K562 (cell line): ENCODE measurements around the gene NECTIN2. TPM values are rescaled to one million over a fixed set of nuclear protein-coding genes. Genes with fewer than 3 reads are reported as not detected.

Experiments
- ATAC-seq: fragments of 200-7000 bp; cut with Tn5 transposase; 3 replicates; pipeline ENCODE4 v1.9.1; 2020; ENCODE audit warnings: moderate library complexity
- BruUV-seq: library from RNA; stranded (reverse); fragments of 400-500 nt; replicated peaks from 2 replicates; lab custom pipeline; 2021; lab: Mats Ljungman, UMichigan
- CTCF ChIA-PET: fragments of 300-600 bp; formaldehyde crosslinking; extraction: SDS; loops from one replicate; lab custom pipeline; 2021; ENCODE audit warnings: low intra/inter-chr PET ratio; lab: Yijun Ruan, JAX
- POLR2A ChIA-PET: fragments of 300-600, 350-650 bp; sonication (Branson Sonifier 250); formaldehyde crosslinking; extraction: SDS; loops from one replicate; lab custom pipeline; 2021; ENCODE audit warnings: antibody characterized with exemption, inconsistent platforms; lab: Yijun Ruan, JAX
- DNase-seq, 4 experiments: peaks; one replicate each; pipeline versions ENCODE4 v3.0.0 to v3.0.0-alpha.2; 2011 to 2018; ENCODE audit warnings: low spot score in 3 of 4, mixed read lengths in 3 of 4; ENCODE audit errors: extremely low read depth in 1 of 4
- FAIRE-seq: peaks from 2 replicates; lab custom pipeline; 2011; peaks lifted over from hg19 to GRCh38; lab: Jason Lieb, UNC
- H2AFZ ChIP-seq: 2 replicates; pipeline ENCODE4 v1.6.0; 2011; ENCODE audit warnings: low read depth, low read length, control low read depth, inconsistent platforms
- H3K27ac ChIP-seq: fragments of 200-600 bp; 3 replicates; pipeline ENCODE4 v1.8.0; 2011; ENCODE audit warnings: low read depth, mild to moderate bottlenecking, control low read depth, inconsistent platforms, low read length, moderate library complexity, mixed read lengths; ENCODE audit errors: extremely low read depth
- H3K27me3 ChIP-seq, 2 experiments: fragments of 300-600 bp in 1 of 2; 2 replicates in 1 of 2; 3 replicates in 1 of 2; pipeline versions ENCODE4 v1.6.0 to v1.8.0; 2011; ENCODE audit warnings: inconsistent platforms in 2 of 2, low read length in 2 of 2, mild to moderate bottlenecking in 1 of 2, mixed read lengths in 1 of 2, moderate library complexity in 1 of 2; ENCODE audit not compliant: control insufficient read depth in 2 of 2, insufficient read depth in 2 of 2
- H3K36me3 ChIP-seq: fragments of 300-600 bp; 3 replicates; pipeline ENCODE4 v1.8.0; 2011; ENCODE audit warnings: mild to moderate bottlenecking, low read length, inconsistent platforms; ENCODE audit not compliant: control insufficient read depth, insufficient read depth
- H3K4me1 ChIP-seq, 2 experiments: fragments of 200-600 bp in 1 of 2; replicated peaks in 1 of 2; 2 replicates in 1 of 2; 3 replicates in 1 of 2; pipeline versions ENCODE4 v1.5.1 to v1.8.0; 2011; ENCODE audit warnings: inconsistent platforms in 2 of 2, low read length in 2 of 2, mild to moderate bottlenecking in 1 of 2, mixed read lengths in 1 of 2, moderate library complexity in 1 of 2; ENCODE audit not compliant: control insufficient read depth in 2 of 2, insufficient read depth in 2 of 2
- H3K4me2 ChIP-seq: 2 replicates; pipeline ENCODE4 v1.6.1; 2011; ENCODE audit warnings: low read length, control low read depth, inconsistent platforms, mixed read lengths; ENCODE audit not compliant: insufficient read depth
- H3K4me3 ChIP-seq: fragments of 200-600 bp; sonication (generic), shearing (Covaris generic); 2 replicates; pipeline ENCODE4 v1.5.1; 2016; ENCODE audit warnings: control low read depth, inconsistent platforms
- H3K79me2 ChIP-seq: fragments of 200-600 bp; 3 replicates; pipeline ENCODE4 v1.8.0; 2011; ENCODE audit warnings: low read length, inconsistent platforms; ENCODE audit not compliant: control insufficient read depth, insufficient read depth
- H3K9ac ChIP-seq, 2 experiments: 2 replicates each; pipeline versions ENCODE4 v1.6.0 to v1.6.1; 2011; ENCODE audit warnings: low read depth in 2 of 2, low read length in 2 of 2, control low read depth in 1 of 2, inconsistent platforms in 1 of 2, mild to moderate bottlenecking in 1 of 2, mixed read lengths in 1 of 2; ENCODE audit not compliant: insufficient read depth in 1 of 2
- H3K9me1 ChIP-seq: one replicate; pipeline ENCODE4 v1.6.0; 2011; ENCODE audit warnings: inconsistent platforms, mild to moderate bottlenecking, low read length, moderate library complexity; ENCODE audit not compliant: control insufficient read depth, insufficient read depth
- H3K9me3 ChIP-seq: replicated peaks from 2 replicates; pipeline ENCODE4 v1.5.1; 2011; ENCODE audit warnings: low read depth, low read length, inconsistent platforms; ENCODE audit not compliant: control insufficient read depth, insufficient read depth
- H4K20me1 ChIP-seq: replicated peaks from 2 replicates; pipeline ENCODE4 v1.6.1; 2011; ENCODE audit warnings: low read length, inconsistent platforms, mixed read lengths; ENCODE audit not compliant: control insufficient read depth, insufficient read depth
- CHAMP1 ChIP-seq: fragments of 450-650 bp; IDR thresholded peaks from 2 replicates; pipeline ENCODE4 v1.6.1; 2016; ENCODE audit warnings: mild to moderate bottlenecking
- NFIC ChIP-seq: fragments of 450-650 bp; IDR thresholded peaks from 2 replicates; pipeline ENCODE4 v1.6.1; 2017; ENCODE audit warnings: mild to moderate bottlenecking, inconsistent platforms
- PHB2 ChIP-seq: fragments of 450-650 bp; IDR thresholded peaks from 2 replicates; pipeline ENCODE4 v1.6.1; 2017; ENCODE audit warnings: low read depth
- TFAP4 ChIP-seq: sonication (generic); formaldehyde crosslinking; IDR thresholded peaks from 2 replicates; pipeline ENCODE4 v1.8.0; 2022; ENCODE audit warnings: missing genetic modification reagents, mild to moderate bottlenecking, moderate library complexity, borderline replicate concordance
- WGBS: fragments of 100-300 bp; shearing (Covaris generic); methylation state at CpG from one replicate; pipeline ENCODE4 v1.1.6; 2016; ENCODE audit warnings: low coverage, mixed read lengths; ENCODE audit not compliant: insufficient coverage; ENCODE audit errors: missing lambda C conversion rate; 5-methylcytosine and 5-hydroxymethylcytosine counted together
- in situ Hi-C: fragments of 300-500 bp; cut with MboI; formaldehyde crosslinking; loops from 4 replicates; pipeline ENCODE4 v1.15.0; 2018; ENCODE audit warnings: inconsistent platforms, mixed read lengths
- intact Hi-C: fragments of 100-400 bp; cut with micrococcal nuclease; formaldehyde crosslinking; loops from 2 replicates; pipeline ENCODE4 v1.14.2; 2022
- polyA plus RNA-seq, 8 experiments: library from polyadenylated mRNA; depleted of rRNA in 4 of 8; stranded (reverse) in 5 of 8; unstranded in 3 of 8; fragments of >200 nt; fragmentation: Nextera tagmentation in 2 of 8; fragmentation: Illumina TruSeq in 1 of 8; extraction: Ambion mirVana in 2 of 8; extraction: Trizol in 1 of 8; gene quantifications; 2 replicates each; pipeline versions ENCODE4 v1.2.1 to v1.2.3, GENCODE V29; 2011 to 2014; ENCODE audit warnings: inconsistent platforms in 1 of 8, missing spikeins in 1 of 8
- total RNA-seq, 7 experiments: library from RNA; depleted of rRNA in 6 of 7; stranded (reverse); fragments of >200 nt in 6 of 7; fragmentation: Illumina TruSeq in 2 of 7; extraction: Trizol in 2 of 7; gene quantifications; 2 replicates each; pipeline versions ENCODE4 v1.2.1 to v1.2.3, GENCODE V29; 2011 to 2021; ENCODE audit warnings: low replicate concordance in 1 of 7

The NECTIN2 gene
- total and polyA plus RNA-seq, 9 of the 15 experiments (the other 6 are each of a cell fraction or from before 2014, with no cell fraction given): 3.9 to 94.9 (median 34.9) TPM

GRCh38 chr19:44816301-44816700, 29.8 kb upstream of the NECTIN2 start:
- H3K4me3 ChIP-seq: no peak overlapping the region
- H3K79me2 ChIP-seq: no peaks in the 10 kb centered on the region
- intact Hi-C loops (no loop called here), in situ Hi-C loops (no loop called here)
- no peak for ATAC-seq
- peaks cover 0 to 39% of the 10 kb centered on the region in 2 experiments; a peak in 2 of 5 replicates for H3K4me1 ChIP-seq
- H2AFZ ChIP-seq: no peak overlapping the region
- ChIA-PET CTCF (no interaction called here), POLR2A (interaction anchor here (1.7 kb wide), 1 partner anchor 13 kb away, joined by 3 read pairs; no protein-coding TSS in a partner anchor)
- H3K4me2 ChIP-seq: no peak overlapping the region
- no peaks in the 10 kb centered on the region for H3K36me3 ChIP-seq
- BruUV-seq: no TSS peak
- H3K9ac ChIP-seq: no peak overlapping the region
- no peaks in the 10 kb centered on the region for H4K20me1 ChIP-seq
- 0 out of 2 replicates have a peak, but pooled peaks have one; percentile 12 for TF ChIP-seq TFAP4
- TF ChIP-seq NFIC: no peak
- H3K27ac ChIP-seq: no peak overlapping the region
- H3K9me1 ChIP-seq: no peaks in the 10 kb centered on the region
- H3K27me3 ChIP-seq: peaks cover 18 to 23% of the 10 kb centered on the region in 2 experiments; a peak in 3 of 5 replicates
- no peak for DNase-seq
- FAIRE-seq: no peak
- 29% methylated on average over 1 of the region's 2 CpGs for whole genome bisulfite sequencing
- no peaks in the 10 kb centered on the region for H3K9me3 ChIP-seq

GRCh38 chr19:44817725-44818465, 28.2 kb upstream of the NECTIN2 start:
- Histone ChIP-seq H3K4me1 (peaks cover 0 to 35% of the 10 kb centered on the region in 2 experiments; a peak in 2 of 5 replicates), H3K9me1 (no peaks in the 10 kb centered on the region), H4K20me1 (no peaks in the 10 kb centered on the region), H3K27ac (no peak overlapping the region), H3K9me3 (no peaks in the 10 kb centered on the region), H3K9ac (no peak overlapping the region), H3K79me2 (no peaks in the 10 kb centered on the region), H3K4me2 (no peak overlapping the region), H3K4me3 (no peak overlapping the region), H3K27me3 (peaks cover 24 to 35% of the 10 kb centered on the region in 2 experiments; a peak in 3 of 5 replicates)
- CTCF ChIA-PET: no interaction called here
- in situ Hi-C loops: no loop called here
- no peak for FAIRE-seq
- peak; percentile 43 for TF ChIP-seq NFIC
- TF ChIP-seq PHB2: no peak
- no peak for TF ChIP-seq CHAMP1
- TF ChIP-seq, all 486 proteins: peak for 1
- Histone ChIP-seq H3K36me3 (no peaks in the 10 kb centered on the region), H2AFZ (no peak overlapping the region)
- intact Hi-C loops: no loop called here
- 13% methylated on average over 8 of the region's 8 CpGs for WGBS
- ATAC-seq (peak; percentile 24; the same call in 2 of the 3 replicates), DNase-seq (peak in 2 of 4 experiments; percentile 17 to 23)
- POLR2A ChIA-PET: no interaction called here
- no TSS peak for BruUV-seq
